Sigmoid colon (tissue), 4 donors: ENCODE results near the gene LARP4B.

Experiments used
- CTCF ChIP-seq, 4 experiments: fragments of 450-650 bp in 3 of 4; fragments of 200-600 bp in 1 of 4; IDR thresholded peaks; one replicate each; pipeline ENCODE4 v1.5.1; 2016 to 2019; ENCODE audit warnings: antibody characterized with exemption in 4 of 4, mild to moderate bottlenecking in 3 of 4, moderate library complexity in 2 of 4
- EP300 ChIP-seq, 4 donors: sonication (generic); formaldehyde crosslinking; IDR thresholded peaks; one replicate each; pipeline ENCODE4 v1.6.1; 2017; ENCODE audit warnings: antibody characterized with exemption in 4 of 4
- POLR2A ChIP-seq, 2 donors: fragments of 450-650 bp; IDR thresholded peaks; one replicate each; pipeline ENCODE4 v1.6.1; 2016; ENCODE audit warnings: antibody characterized with exemption in 2 of 2, mild to moderate bottlenecking in 2 of 2, moderate library complexity in 2 of 2

- TF ChIP-seq CTCF (IDR thresholded peaks at IDR 0.05) (no peak), POLR2A (IDR thresholded peaks at IDR 0.05) (no peak), EP300 (IDR thresholded peaks at IDR 0.05) (no peak)
Observed at GRCh38 chr10:926075-926698, 5.3 kb downstream of the LARP4B start.
